Measurements from ENCODE around the gene SLC46A2.

DNA sequence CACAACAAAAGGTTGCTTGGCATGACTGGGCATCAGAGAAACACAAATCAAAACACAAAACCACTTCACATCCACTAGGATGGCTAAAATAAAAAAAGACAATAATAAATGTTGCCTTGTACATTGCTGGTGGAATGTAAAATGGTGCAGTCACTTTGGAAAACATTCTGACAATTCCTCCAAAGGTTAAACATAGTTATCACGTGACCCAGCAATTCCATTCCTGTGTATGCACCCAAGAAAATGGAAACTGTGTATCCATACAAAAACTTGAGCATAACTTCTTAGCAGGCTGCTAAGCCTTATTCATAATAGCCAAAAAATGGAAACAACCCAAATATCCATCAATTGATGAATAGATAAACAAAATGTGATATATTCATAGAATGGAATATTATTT lies 10.2 kb upstream of the SLC46A2 start:
- TF ChIP-seq, protein P1, sequence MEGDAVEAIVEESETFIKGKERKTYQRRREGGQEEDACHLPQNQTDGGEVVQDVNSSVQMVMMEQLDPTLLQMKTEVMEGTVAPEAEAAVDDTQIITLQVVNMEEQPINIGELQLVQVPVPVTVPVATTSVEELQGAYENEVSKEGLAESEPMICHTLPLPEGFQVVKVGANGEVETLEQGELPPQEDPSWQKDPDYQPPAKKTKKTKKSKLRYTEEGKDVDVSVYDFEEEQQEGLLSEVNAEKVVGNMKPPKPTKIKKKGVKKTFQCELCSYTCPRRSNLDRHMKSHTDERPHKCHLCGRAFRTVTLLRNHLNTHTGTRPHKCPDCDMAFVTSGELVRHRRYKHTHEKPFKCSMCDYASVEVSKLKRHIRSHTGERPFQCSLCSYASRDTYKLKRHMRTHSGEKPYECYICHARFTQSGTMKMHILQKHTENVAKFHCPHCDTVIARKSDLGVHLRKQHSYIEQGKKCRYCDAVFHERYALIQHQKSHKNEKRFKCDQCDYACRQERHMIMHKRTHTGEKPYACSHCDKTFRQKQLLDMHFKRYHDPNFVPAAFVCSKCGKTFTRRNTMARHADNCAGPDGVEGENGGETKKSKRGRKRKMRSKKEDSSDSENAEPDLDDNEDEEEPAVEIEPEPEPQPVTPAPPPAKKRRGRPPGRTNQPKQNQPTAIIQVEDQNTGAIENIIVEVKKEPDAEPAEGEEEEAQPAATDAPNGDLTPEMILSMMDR (IDR thresholded peaks at IDR 0.05), result no peak
- no peak for TF ChIP-seq POLR2A (IDR thresholded peaks at IDR 0.05)
